K562 (cell line): Measurements from ENCODE around the gene ALKBH3. TPM values are rescaled to one million over a fixed set of nuclear protein-coding genes. Genes with fewer than 3 reads are reported as not detected.
A peak's percentile ranks its signal among the peaks of the same experiment; 100 is the strongest.

Source experiments
- ATAC-seq: fragments of 200-7000 bp; cut with Tn5 transposase; 3 replicates; pipeline ENCODE4 v1.9.1; 2020; ENCODE audit warnings: moderate library complexity
- BruUV-seq: library from RNA; stranded (reverse); fragments of 400-500 nt; replicated peaks from 2 replicates; lab custom pipeline; 2021; lab: Mats Ljungman, UMichigan
- CTCF ChIA-PET: fragments of 300-600 bp; formaldehyde crosslinking; extraction: SDS; loops from one replicate; lab custom pipeline; 2021; ENCODE audit warnings: low intra/inter-chr PET ratio; lab: Yijun Ruan, JAX
- POLR2A ChIA-PET: fragments of 300-600, 350-650 bp; sonication (Branson Sonifier 250); formaldehyde crosslinking; extraction: SDS; loops from one replicate; lab custom pipeline; 2021; ENCODE audit warnings: antibody characterized with exemption, inconsistent platforms; lab: Yijun Ruan, JAX
- DNase-seq, 4 experiments: peaks; one replicate each; pipeline versions ENCODE4 v3.0.0 to v3.0.0-alpha.2; 2011 to 2018; ENCODE audit warnings: low spot score in 3 of 4, mixed read lengths in 3 of 4; ENCODE audit errors: extremely low read depth in 1 of 4
- FAIRE-seq: peaks from 2 replicates; lab custom pipeline; 2011; peaks lifted over from hg19 to GRCh38; lab: Jason Lieb, UNC
- H2AFZ ChIP-seq: 2 replicates; pipeline ENCODE4 v1.6.0; 2011; ENCODE audit warnings: low read depth, low read length, control low read depth, inconsistent platforms
- H3K27ac ChIP-seq: fragments of 200-600 bp; 3 replicates; pipeline ENCODE4 v1.8.0; 2011; ENCODE audit warnings: low read depth, mild to moderate bottlenecking, control low read depth, inconsistent platforms, low read length, moderate library complexity, mixed read lengths; ENCODE audit errors: extremely low read depth
- H3K27me3 ChIP-seq, 2 experiments: fragments of 300-600 bp in 1 of 2; 2 replicates in 1 of 2; 3 replicates in 1 of 2; pipeline versions ENCODE4 v1.6.0 to v1.8.0; 2011; ENCODE audit warnings: inconsistent platforms in 2 of 2, low read length in 2 of 2, mild to moderate bottlenecking in 1 of 2, mixed read lengths in 1 of 2, moderate library complexity in 1 of 2; ENCODE audit not compliant: control insufficient read depth in 2 of 2, insufficient read depth in 2 of 2
- H3K36me3 ChIP-seq: fragments of 300-600 bp; 3 replicates; pipeline ENCODE4 v1.8.0; 2011; ENCODE audit warnings: mild to moderate bottlenecking, low read length, inconsistent platforms; ENCODE audit not compliant: control insufficient read depth, insufficient read depth
- H3K4me1 ChIP-seq, 2 experiments: fragments of 200-600 bp in 1 of 2; replicated peaks in 1 of 2; 2 replicates in 1 of 2; 3 replicates in 1 of 2; pipeline versions ENCODE4 v1.5.1 to v1.8.0; 2011; ENCODE audit warnings: inconsistent platforms in 2 of 2, low read length in 2 of 2, mild to moderate bottlenecking in 1 of 2, mixed read lengths in 1 of 2, moderate library complexity in 1 of 2; ENCODE audit not compliant: control insufficient read depth in 2 of 2, insufficient read depth in 2 of 2
- H3K4me2 ChIP-seq: 2 replicates; pipeline ENCODE4 v1.6.1; 2011; ENCODE audit warnings: low read length, control low read depth, inconsistent platforms, mixed read lengths; ENCODE audit not compliant: insufficient read depth
- H3K4me3 ChIP-seq: fragments of 200-600 bp; sonication (generic), shearing (Covaris generic); 2 replicates; pipeline ENCODE4 v1.5.1; 2016; ENCODE audit warnings: control low read depth, inconsistent platforms
- H3K79me2 ChIP-seq: fragments of 200-600 bp; 3 replicates; pipeline ENCODE4 v1.8.0; 2011; ENCODE audit warnings: low read length, inconsistent platforms; ENCODE audit not compliant: control insufficient read depth, insufficient read depth
- H3K9ac ChIP-seq, 2 experiments: 2 replicates each; pipeline versions ENCODE4 v1.6.0 to v1.6.1; 2011; ENCODE audit warnings: low read depth in 2 of 2, low read length in 2 of 2, control low read depth in 1 of 2, inconsistent platforms in 1 of 2, mild to moderate bottlenecking in 1 of 2, mixed read lengths in 1 of 2; ENCODE audit not compliant: insufficient read depth in 1 of 2
- H3K9me1 ChIP-seq: one replicate; pipeline ENCODE4 v1.6.0; 2011; ENCODE audit warnings: inconsistent platforms, mild to moderate bottlenecking, low read length, moderate library complexity; ENCODE audit not compliant: control insufficient read depth, insufficient read depth
- H3K9me3 ChIP-seq: replicated peaks from 2 replicates; pipeline ENCODE4 v1.5.1; 2011; ENCODE audit warnings: low read depth, low read length, inconsistent platforms; ENCODE audit not compliant: control insufficient read depth, insufficient read depth
- H4K20me1 ChIP-seq: replicated peaks from 2 replicates; pipeline ENCODE4 v1.6.1; 2011; ENCODE audit warnings: low read length, inconsistent platforms, mixed read lengths; ENCODE audit not compliant: control insufficient read depth, insufficient read depth
- CEBPB ChIP-seq: fragments of 450-650 bp; IDR thresholded peaks from 2 replicates; pipeline ENCODE4 v1.6.1; 2016; ENCODE audit warnings: missing genetic modification characterization, missing compliant biosample characterization
- CTBP1 ChIP-seq: fragments of 450-650 bp; IDR thresholded peaks from 2 replicates; pipeline ENCODE4 v1.6.1; 2016; ENCODE audit warnings: borderline replicate concordance
- KDM5B ChIP-seq: fragments of 200-600 bp; sonication (generic); IDR thresholded peaks from 2 replicates; pipeline ENCODE4 v1.6.1; 2012; ENCODE audit warnings: low read depth, mild to moderate bottlenecking, moderate library complexity, low read length, control low read depth, inconsistent platforms; ENCODE audit not compliant: insufficient replicate concordance
- KLF6 ChIP-seq: fragments of 250-450 bp; sonication (Bioruptor Pico); IDR thresholded peaks from 2 replicates; pipeline ENCODE4 v1.4.0; 2020; ENCODE audit warnings: mild to moderate bottlenecking, moderate library complexity, borderline replicate concordance
- OTX1 ChIP-seq: fragments of 450-650 bp; formaldehyde crosslinking; IDR thresholded peaks from 2 replicates; pipeline ENCODE4 v1.4.0; 2022; ENCODE audit warnings: mild to moderate bottlenecking
- PHF8 ChIP-seq: fragments of 200-600 bp; sonication (generic); IDR thresholded peaks from 2 replicates; pipeline ENCODE4 v1.6.1; 2012; ENCODE audit warnings: mixed run types, mild to moderate bottlenecking, inconsistent platforms, low read length, moderate library complexity, borderline replicate concordance
- RBM22 ChIP-seq: fragments of 200-400 bp; formaldehyde crosslinking; IDR thresholded peaks from 2 replicates; pipeline ENCODE4 v1.6.1; 2018; ENCODE audit warnings: low read length, low read depth; ENCODE audit not compliant: poor library complexity, severe bottlenecking
- SPI1 ChIP-seq: IDR thresholded peaks from 2 replicates; pipeline ENCODE4 v1.6.1; 2011; ENCODE audit warnings: low read depth, low read length, control low read depth, borderline replicate concordance
- TAL1 ChIP-seq: fragments of 450-650 bp; IDR thresholded peaks from 2 replicates; pipeline ENCODE4 v1.6.1; 2016; ENCODE audit warnings: mild to moderate bottlenecking
- ZNF766 ChIP-seq: fragments of 200-800 bp; sonication (Bioruptor generic); conservative IDR thresholded peaks from 2 replicates; pipeline ENCODE4 v1.6.1; 2016; ENCODE audit warnings: missing genetic modification characterization, missing compliant biosample characterization
- WGBS: fragments of 100-300 bp; shearing (Covaris generic); methylation state at CpG from one replicate; pipeline ENCODE4 v1.1.6; 2016; ENCODE audit warnings: low coverage, mixed read lengths; ENCODE audit not compliant: insufficient coverage; ENCODE audit errors: missing lambda C conversion rate; 5-methylcytosine and 5-hydroxymethylcytosine counted together
- in situ Hi-C: fragments of 300-500 bp; cut with MboI; formaldehyde crosslinking; loops from 4 replicates; pipeline ENCODE4 v1.15.0; 2018; ENCODE audit warnings: inconsistent platforms, mixed read lengths
- intact Hi-C: fragments of 100-400 bp; cut with micrococcal nuclease; formaldehyde crosslinking; loops from 2 replicates; pipeline ENCODE4 v1.14.2; 2022
- polyA plus RNA-seq, 8 experiments: library from polyadenylated mRNA; depleted of rRNA in 4 of 8; stranded (reverse) in 5 of 8; unstranded in 3 of 8; fragments of >200 nt; fragmentation: Nextera tagmentation in 2 of 8; fragmentation: Illumina TruSeq in 1 of 8; extraction: Ambion mirVana in 2 of 8; extraction: Trizol in 1 of 8; gene quantifications; 2 replicates each; pipeline versions ENCODE4 v1.2.1 to v1.2.3, GENCODE V29; 2011 to 2014; ENCODE audit warnings: inconsistent platforms in 1 of 8, missing spikeins in 1 of 8
- total RNA-seq, 7 experiments: library from RNA; depleted of rRNA in 6 of 7; stranded (reverse); fragments of >200 nt in 6 of 7; fragmentation: Illumina TruSeq in 2 of 7; extraction: Trizol in 2 of 7; gene quantifications; 2 replicates each; pipeline versions ENCODE4 v1.2.1 to v1.2.3, GENCODE V29; 2011 to 2021; ENCODE audit warnings: low replicate concordance in 1 of 7
- TF ChIP-seq, protein P1 (sequence below): fragments of 250-450 bp; sonication (Bioruptor Pico); IDR thresholded peaks from 2 replicates; pipeline ENCODE4 v1.8.0; 2021; ENCODE audit warnings: mild to moderate bottlenecking, moderate library complexity
- TF ChIP-seq, protein P2 (sequence below): sonication (generic); formaldehyde crosslinking; IDR thresholded peaks from 2 replicates; pipeline ENCODE4 v1.8.1; 2023; ENCODE audit warnings: mild to moderate bottlenecking, missing genetic modification reagents
- TF ChIP-seq, protein P3 (sequence below): fragments of 200-800 bp; sonication (Bioruptor generic); IDR thresholded peaks from 2 replicates; pipeline ENCODE4 v1.6.1; 2016; ENCODE audit warnings: missing genetic modification characterization, missing compliant biosample characterization

ALKBH3 gene
- total and polyA plus RNA-seq, 9 of the 15 experiments (the other 6 are each of a cell fraction or from before 2014, with no cell fraction given): 16.0 to 49.9 (median 36.5) TPM

DNA sequence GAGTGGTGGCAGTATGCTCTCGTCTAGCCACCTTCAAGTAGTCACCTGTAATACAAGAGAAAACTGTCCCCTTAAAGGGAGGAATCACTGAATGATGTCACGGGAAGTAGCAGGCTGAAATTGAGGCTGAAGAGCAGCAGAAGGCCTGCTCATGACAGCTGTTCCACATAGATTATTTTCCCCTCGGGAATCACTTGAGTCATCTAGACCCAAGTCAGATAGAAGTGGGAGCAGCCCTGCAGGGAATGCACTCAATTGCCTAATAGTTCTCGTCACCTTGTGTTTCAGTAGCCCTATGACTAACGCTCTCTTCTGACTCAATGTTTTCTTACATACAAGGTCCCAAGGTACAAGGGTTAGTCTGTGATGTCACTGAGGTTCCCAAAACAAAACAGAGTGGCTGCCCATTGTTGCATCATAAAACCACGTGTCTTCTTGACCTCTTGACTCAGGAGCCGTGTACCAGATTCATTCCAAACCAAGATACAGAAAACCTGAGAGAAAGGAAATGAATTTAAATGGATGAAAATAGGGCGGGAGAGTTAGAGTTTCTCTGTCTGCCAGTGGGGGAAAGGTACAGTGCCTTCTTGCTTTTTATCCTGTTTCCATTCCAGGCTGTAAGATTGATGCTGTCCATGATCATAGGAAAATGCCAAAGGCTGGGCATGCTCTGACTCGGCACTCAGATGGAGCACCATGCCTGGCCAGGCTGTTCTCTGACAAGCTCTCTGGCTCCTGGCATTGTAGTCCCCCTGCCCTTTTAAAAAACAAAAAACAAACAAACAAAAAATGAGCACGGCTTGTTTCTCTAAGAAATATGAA, 40.2 kb downstream of the ALKBH3 start:
- BruUV-seq: TSS peak; percentile 32
- DNase-seq: peak; percentile 32 to 71 (median 44)
- CTCF ChIA-PET: interaction anchor here (0.6 kb wide), 1 partner anchor 24 kb away, joined by 3 read pairs; no protein-coding TSS in a partner anchor
- Histone ChIP-seq H3K9me1 (no peaks in the 10 kb centered on the region), H3K36me3 (peaks cover 24% of the 10 kb centered on the region; the same call in 2 of the 3 replicates), H3K27me3 (no peaks in the 10 kb centered on the region), H3K27ac (peak overlapping the region; percentile 60; the same call in 1 of the 3 replicates), H3K79me2 (no peaks in the 10 kb centered on the region), H2AFZ (peak overlapping the region; percentile 46; the same call in 1 of the 2 replicates), H3K4me3 (no peak overlapping the region), H4K20me1 (no peaks in the 10 kb centered on the region), H3K4me1 (peaks cover 7 to 27% of the 10 kb centered on the region in 2 experiments; a peak in 4 of 5 replicates), H3K9me3 (no peaks in the 10 kb centered on the region), H3K4me2 (peak overlapping the region; percentile 43), H3K9ac (peak overlapping the region in 1 of 2 experiments; percentile 20; a peak in 1 of 4 replicates)
- ATAC-seq: peak; percentile 78
- FAIRE-seq: peak; percentile 74
- WGBS: 24% methylated on average over 10 of the region's 10 CpGs
- intact Hi-C loops: no loop called here
- POLR2A ChIA-PET: no interaction called here
- in situ Hi-C loops: no loop called here
- peak; percentile 16; the same call in 1 of the 2 replicates for TF ChIP-seq ZNF766 (CRISPR knock-in tag)
- TF ChIP-seq PHF8: no peak
- TF ChIP-seq SPI1: no peak
- TF ChIP-seq KLF6 (CRISPR knock-in tag): no peak
- TF ChIP-seq, protein P1, sequence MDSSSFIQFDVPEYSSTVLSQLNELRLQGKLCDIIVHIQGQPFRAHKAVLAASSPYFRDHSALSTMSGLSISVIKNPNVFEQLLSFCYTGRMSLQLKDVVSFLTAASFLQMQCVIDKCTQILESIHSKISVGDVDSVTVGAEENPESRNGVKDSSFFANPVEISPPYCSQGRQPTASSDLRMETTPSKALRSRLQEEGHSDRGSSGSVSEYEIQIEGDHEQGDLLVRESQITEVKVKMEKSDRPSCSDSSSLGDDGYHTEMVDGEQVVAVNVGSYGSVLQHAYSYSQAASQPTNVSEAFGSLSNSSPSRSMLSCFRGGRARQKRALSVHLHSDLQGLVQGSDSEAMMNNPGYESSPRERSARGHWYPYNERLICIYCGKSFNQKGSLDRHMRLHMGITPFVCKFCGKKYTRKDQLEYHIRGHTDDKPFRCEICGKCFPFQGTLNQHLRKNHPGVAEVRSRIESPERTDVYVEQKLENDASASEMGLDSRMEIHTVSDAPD (CRISPR knock-in tag): no peak
- no peak for TF ChIP-seq OTX1
- TF ChIP-seq, protein P2, sequence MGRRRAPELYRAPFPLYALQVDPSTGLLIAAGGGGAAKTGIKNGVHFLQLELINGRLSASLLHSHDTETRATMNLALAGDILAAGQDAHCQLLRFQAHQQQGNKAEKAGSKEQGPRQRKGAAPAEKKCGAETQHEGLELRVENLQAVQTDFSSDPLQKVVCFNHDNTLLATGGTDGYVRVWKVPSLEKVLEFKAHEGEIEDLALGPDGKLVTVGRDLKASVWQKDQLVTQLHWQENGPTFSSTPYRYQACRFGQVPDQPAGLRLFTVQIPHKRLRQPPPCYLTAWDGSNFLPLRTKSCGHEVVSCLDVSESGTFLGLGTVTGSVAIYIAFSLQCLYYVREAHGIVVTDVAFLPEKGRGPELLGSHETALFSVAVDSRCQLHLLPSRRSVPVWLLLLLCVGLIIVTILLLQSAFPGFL (CRISPR knock-in tag): no peak
- TF ChIP-seq, protein P3, sequence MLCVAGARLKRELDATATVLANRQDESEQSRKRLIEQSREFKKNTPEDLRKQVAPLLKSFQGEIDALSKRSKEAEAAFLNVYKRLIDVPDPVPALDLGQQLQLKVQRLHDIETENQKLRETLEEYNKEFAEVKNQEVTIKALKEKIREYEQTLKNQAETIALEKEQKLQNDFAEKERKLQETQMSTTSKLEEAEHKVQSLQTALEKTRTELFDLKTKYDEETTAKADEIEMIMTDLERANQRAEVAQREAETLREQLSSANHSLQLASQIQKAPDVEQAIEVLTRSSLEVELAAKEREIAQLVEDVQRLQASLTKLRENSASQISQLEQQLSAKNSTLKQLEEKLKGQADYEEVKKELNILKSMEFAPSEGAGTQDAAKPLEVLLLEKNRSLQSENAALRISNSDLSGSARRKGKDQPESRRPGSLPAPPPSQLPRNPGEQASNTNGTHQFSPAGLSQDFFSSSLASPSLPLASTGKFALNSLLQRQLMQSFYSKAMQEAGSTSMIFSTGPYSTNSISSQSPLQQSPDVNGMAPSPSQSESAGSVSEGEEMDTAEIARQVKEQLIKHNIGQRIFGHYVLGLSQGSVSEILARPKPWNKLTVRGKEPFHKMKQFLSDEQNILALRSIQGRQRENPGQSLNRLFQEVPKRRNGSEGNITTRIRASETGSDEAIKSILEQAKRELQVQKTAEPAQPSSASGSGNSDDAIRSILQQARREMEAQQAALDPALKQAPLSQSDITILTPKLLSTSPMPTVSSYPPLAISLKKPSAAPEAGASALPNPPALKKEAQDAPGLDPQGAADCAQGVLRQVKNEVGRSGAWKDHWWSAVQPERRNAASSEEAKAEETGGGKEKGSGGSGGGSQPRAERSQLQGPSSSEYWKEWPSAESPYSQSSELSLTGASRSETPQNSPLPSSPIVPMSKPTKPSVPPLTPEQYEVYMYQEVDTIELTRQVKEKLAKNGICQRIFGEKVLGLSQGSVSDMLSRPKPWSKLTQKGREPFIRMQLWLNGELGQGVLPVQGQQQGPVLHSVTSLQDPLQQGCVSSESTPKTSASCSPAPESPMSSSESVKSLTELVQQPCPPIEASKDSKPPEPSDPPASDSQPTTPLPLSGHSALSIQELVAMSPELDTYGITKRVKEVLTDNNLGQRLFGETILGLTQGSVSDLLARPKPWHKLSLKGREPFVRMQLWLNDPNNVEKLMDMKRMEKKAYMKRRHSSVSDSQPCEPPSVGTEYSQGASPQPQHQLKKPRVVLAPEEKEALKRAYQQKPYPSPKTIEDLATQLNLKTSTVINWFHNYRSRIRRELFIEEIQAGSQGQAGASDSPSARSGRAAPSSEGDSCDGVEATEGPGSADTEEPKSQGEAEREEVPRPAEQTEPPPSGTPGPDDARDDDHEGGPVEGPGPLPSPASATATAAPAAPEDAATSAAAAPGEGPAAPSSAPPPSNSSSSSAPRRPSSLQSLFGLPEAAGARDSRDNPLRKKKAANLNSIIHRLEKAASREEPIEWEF (CRISPR knock-in tag): no peak
- TF ChIP-seq KDM5B: no peak
- TF ChIP-seq TAL1: peak; percentile 79
- TF ChIP-seq CTBP1: peak; percentile 84
- peak; percentile 99 for TF ChIP-seq CEBPB (tag)
- no peak for TF ChIP-seq RBM22
